Measurements from ENCODE around the gene PRM1.

DNA sequence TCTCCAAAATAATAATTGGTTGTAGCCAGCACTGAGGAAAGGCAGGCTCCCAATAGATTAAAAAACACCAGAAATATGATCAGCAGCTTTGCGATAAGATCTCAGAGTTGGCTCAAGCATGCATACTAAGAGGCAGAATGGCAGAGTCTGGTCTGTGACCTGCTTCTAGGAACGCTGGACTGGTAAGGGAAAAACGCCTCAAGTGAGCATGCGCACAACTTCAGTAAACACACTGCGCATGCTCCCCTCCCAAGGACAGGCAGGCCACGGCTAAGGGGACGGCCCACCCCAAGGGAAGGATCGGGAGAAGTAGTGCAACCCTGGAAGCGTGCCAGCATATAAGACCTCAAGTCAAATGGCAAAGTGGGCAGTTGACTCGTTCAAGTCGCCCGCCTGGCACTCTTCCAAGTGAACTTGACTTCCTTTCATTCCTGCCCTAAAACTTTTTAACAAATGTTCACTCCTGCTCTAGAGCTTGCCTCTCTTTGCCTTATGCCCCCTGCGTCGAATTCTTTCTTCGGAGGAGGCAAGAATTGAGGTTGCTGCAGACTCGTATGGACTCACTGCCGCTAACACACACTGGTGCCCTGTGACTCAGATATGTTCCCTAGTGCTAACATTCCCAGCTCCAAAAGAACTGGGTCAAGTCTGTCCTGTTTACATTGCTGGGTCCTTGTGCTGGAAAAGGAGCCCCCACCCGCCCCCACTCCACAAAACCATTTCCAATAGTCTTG, 22.4 kb upstream of the PRM1 start:
- TF ChIP-seq, protein P1, sequence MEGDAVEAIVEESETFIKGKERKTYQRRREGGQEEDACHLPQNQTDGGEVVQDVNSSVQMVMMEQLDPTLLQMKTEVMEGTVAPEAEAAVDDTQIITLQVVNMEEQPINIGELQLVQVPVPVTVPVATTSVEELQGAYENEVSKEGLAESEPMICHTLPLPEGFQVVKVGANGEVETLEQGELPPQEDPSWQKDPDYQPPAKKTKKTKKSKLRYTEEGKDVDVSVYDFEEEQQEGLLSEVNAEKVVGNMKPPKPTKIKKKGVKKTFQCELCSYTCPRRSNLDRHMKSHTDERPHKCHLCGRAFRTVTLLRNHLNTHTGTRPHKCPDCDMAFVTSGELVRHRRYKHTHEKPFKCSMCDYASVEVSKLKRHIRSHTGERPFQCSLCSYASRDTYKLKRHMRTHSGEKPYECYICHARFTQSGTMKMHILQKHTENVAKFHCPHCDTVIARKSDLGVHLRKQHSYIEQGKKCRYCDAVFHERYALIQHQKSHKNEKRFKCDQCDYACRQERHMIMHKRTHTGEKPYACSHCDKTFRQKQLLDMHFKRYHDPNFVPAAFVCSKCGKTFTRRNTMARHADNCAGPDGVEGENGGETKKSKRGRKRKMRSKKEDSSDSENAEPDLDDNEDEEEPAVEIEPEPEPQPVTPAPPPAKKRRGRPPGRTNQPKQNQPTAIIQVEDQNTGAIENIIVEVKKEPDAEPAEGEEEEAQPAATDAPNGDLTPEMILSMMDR (IDR thresholded peaks at IDR 0.05; ENCODE audit: poor library complexity), result no peak
- no peak for TF ChIP-seq EZH2 (IDR thresholded peaks at IDR 0.05; ENCODE audit: borderline replicate concordance)

Data from hepatocyte (in vitro differentiated cells).